Mesenchymal stem cell (in vitro differentiated cells and primary cell): ENCODE results near the gene RNF215.

ENCODE experiments used
- DNase-seq: peaks from one replicate; pipeline ENCODE4 v3.0.0-alpha.2; 2013
- H2AFZ ChIP-seq: one replicate; pipeline ENCODE4 v1.6.1; 2013; ENCODE audit warnings: low read depth, mild to moderate bottlenecking, control low read depth, inconsistent platforms, low read length, moderate library complexity
- H2AK5ac ChIP-seq: 2 replicates; pipeline ENCODE4 v1.6.1; 2013; ENCODE audit warnings: low read length, moderate library complexity, mild to moderate bottlenecking, inconsistent platforms; ENCODE audit not compliant: severe bottlenecking
- H2BK120ac ChIP-seq: one replicate; pipeline ENCODE4 v1.6.1; 2013; ENCODE audit warnings: low read depth, mild to moderate bottlenecking, inconsistent platforms, low read length, moderate library complexity
- H2BK12ac ChIP-seq, 2 experiments: one replicate each; pipeline ENCODE4 v1.6.1; 2013; ENCODE audit warnings: inconsistent platforms in 2 of 2, low read length in 2 of 2, mild to moderate bottlenecking in 2 of 2, moderate library complexity in 2 of 2, control low read depth in 1 of 2
- H2BK15ac ChIP-seq: one replicate; pipeline ENCODE4 v1.6.1; 2013; ENCODE audit warnings: mild to moderate bottlenecking, low read depth, inconsistent platforms; ENCODE audit not compliant: poor library complexity, severe bottlenecking
- H2BK5ac ChIP-seq: 2 replicates; pipeline ENCODE4 v1.6.1; 2013; ENCODE audit warnings: low read depth, mild to moderate bottlenecking, low read length, control low read depth, inconsistent platforms; ENCODE audit not compliant: poor library complexity, severe bottlenecking
- H3K14ac ChIP-seq, 2 experiments: one replicate each; pipeline ENCODE4 v1.6.1; 2013; ENCODE audit warnings: inconsistent platforms in 2 of 2, low read length in 2 of 2, control low read depth in 1 of 2, mild to moderate bottlenecking in 1 of 2, moderate library complexity in 1 of 2
- H3K18ac ChIP-seq, 2 experiments: one replicate each; pipeline ENCODE4 v1.6.1; 2013; ENCODE audit warnings: inconsistent platforms in 2 of 2, low read length in 2 of 2, control low read depth in 1 of 2, low read depth in 1 of 2, mild to moderate bottlenecking in 1 of 2
- H3K23ac ChIP-seq, 2 experiments: one replicate each; pipeline ENCODE4 v1.6.1; 2013; ENCODE audit warnings: inconsistent platforms in 2 of 2, low read length in 2 of 2, mild to moderate bottlenecking in 2 of 2, moderate library complexity in 2 of 2, control low read depth in 1 of 2
- H3K27ac ChIP-seq: 2 replicates; pipeline ENCODE4 v1.5.1; 2013; ENCODE audit warnings: mild to moderate bottlenecking, moderate library complexity, low read length, control low read depth, inconsistent platforms; ENCODE audit not compliant: poor library complexity, severe bottlenecking
- H3K27me3 ChIP-seq, 2 experiments: 2 replicates each; pipeline versions ENCODE4 v1.6.1 to v1.7.0; 2013; ENCODE audit warnings: low read length in 2 of 2, mild to moderate bottlenecking in 2 of 2, moderate library complexity in 2 of 2, control low read depth in 1 of 2, inconsistent platforms in 1 of 2; ENCODE audit not compliant: control insufficient read depth in 1 of 2, insufficient read depth in 1 of 2
- H3K36me3 ChIP-seq, 2 experiments: 2 replicates each; pipeline versions ENCODE4 v1.6.1 to v1.7.0; 2013; ENCODE audit warnings: low read length in 2 of 2, control low read depth in 1 of 2, inconsistent platforms in 1 of 2, low read depth in 1 of 2, mild to moderate bottlenecking in 1 of 2; ENCODE audit not compliant: insufficient read depth in 2 of 2, control insufficient read depth in 1 of 2
- H3K4ac ChIP-seq, 2 experiments: one replicate each; pipeline ENCODE4 v1.6.1; 2013; ENCODE audit warnings: inconsistent platforms in 2 of 2, low read length in 2 of 2, mild to moderate bottlenecking in 2 of 2, moderate library complexity in 2 of 2, control low read depth in 1 of 2, low read depth in 1 of 2
- H3K4me1 ChIP-seq: 2 replicates; pipeline ENCODE4 v1.6.1; 2013; ENCODE audit warnings: low read depth, low read length, control low read depth; ENCODE audit not compliant: control insufficient read depth, insufficient read depth
- H3K4me2 ChIP-seq: 2 replicates; pipeline ENCODE4 v1.6.1; 2013; ENCODE audit warnings: low read length, mild to moderate bottlenecking, inconsistent platforms; ENCODE audit not compliant: poor library complexity, severe bottlenecking
- H3K4me3 ChIP-seq, 2 experiments: 2 replicates each; pipeline versions ENCODE4 v1.5.1 to v1.7.0; 2013; ENCODE audit warnings: low read length in 2 of 2, mild to moderate bottlenecking in 2 of 2, control low read depth in 1 of 2, low read depth in 1 of 2; ENCODE audit not compliant: insufficient read depth in 1 of 2
- H3K79me1 ChIP-seq: replicated peaks from 2 replicates; pipeline ENCODE4 v1.6.1; 2013; ENCODE audit warnings: mild to moderate bottlenecking, control low read depth, low read length, inconsistent platforms; ENCODE audit not compliant: poor library complexity, severe bottlenecking
- H3K9ac ChIP-seq: 2 replicates; pipeline ENCODE4 v1.7.0; 2013; ENCODE audit warnings: mild to moderate bottlenecking, low read length, moderate library complexity
- H3K9me3 ChIP-seq: 2 replicates; pipeline ENCODE4 v1.7.0; 2013; ENCODE audit warnings: mild to moderate bottlenecking, low read length; ENCODE audit not compliant: control insufficient read depth
- H4K8ac ChIP-seq: one replicate; pipeline ENCODE4 v1.6.1; 2013; ENCODE audit warnings: inconsistent platforms, mild to moderate bottlenecking, low read length, moderate library complexity
- H4K91ac ChIP-seq: one replicate; pipeline ENCODE4 v1.6.1; 2013; ENCODE audit warnings: mild to moderate bottlenecking, low read length, inconsistent platforms
- WGBS: methylation state at CpG from one replicate; pipeline ENCODE4 v1.1.7; 2013; ENCODE audit warnings: mixed read lengths; 5-methylcytosine and 5-hydroxymethylcytosine counted together

RNF215 gene

DNA sequence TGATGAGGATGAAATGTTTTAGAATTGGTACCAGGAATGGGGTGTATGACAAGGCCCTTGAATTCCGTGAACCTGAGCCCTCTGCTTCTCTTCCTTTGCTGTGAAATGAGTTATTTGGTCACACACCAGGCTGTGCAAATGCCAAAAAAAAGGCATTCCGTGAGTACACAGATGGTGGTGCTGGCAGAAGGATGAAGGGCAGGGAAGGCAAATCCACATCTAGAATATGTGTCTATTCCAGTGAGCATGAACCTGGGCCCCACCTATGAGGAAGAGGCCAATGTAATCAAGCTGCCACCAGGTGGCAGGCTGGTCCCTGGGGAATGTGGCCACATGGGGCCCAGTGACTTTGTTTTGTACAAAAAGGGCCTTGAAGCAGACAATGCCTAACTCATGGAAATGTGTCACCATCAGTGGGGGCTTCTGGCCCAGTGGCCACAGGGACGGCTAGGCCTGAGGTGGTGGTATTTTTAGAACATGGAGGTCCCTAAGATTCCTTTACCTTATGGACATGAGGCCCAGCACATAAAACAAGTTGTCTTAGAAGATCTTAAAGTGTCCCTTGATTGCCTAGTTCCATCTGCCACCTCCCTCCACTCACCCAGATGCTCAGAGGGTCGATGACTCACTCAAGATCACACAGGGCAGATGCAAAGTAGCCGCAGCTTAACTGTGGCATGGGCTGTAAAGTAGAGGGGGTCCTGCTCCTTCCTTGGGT lies 3.9 kb upstream of the RNF215 start:
- H2AFZ ChIP-seq = no peak overlapping the region
- no peak overlapping the region for H2BK15ac ChIP-seq
- H3K23ac ChIP-seq = no peak overlapping the region
- no peaks in the 10 kb centered on the region for H3K27me3 ChIP-seq
- H4K8ac ChIP-seq = no peak overlapping the region
- H3K9ac ChIP-seq = no peak overlapping the region
- no peak overlapping the region for H3K18ac ChIP-seq
- peak overlapping the region; percentile 28 for H2AK5ac ChIP-seq
- H3K79me1 ChIP-seq = peaks cover 5% of the 10 kb centered on the region
- peaks cover 7% of the 10 kb centered on the region for H3K9me3 ChIP-seq
- H3K4me3 ChIP-seq = no peak overlapping the region
- H3K4ac ChIP-seq = no peak overlapping the region
- H2BK120ac ChIP-seq = no peak overlapping the region
- DNase-seq = peak; percentile 65
- no peak overlapping the region for H4K91ac ChIP-seq
- H3K4me1 ChIP-seq = peaks cover 29% of the 10 kb centered on the region
- no peak overlapping the region for H2BK5ac ChIP-seq
- H3K4me2 ChIP-seq = no peak overlapping the region
- no peak overlapping the region for H3K14ac ChIP-seq
- WGBS = 64% methylated on average over 4 of the region's 5 CpGs
- no peak overlapping the region for H2BK12ac ChIP-seq
- no peaks in the 10 kb centered on the region for H3K36me3 ChIP-seq
- no peak overlapping the region for H3K27ac ChIP-seq

DNA sequence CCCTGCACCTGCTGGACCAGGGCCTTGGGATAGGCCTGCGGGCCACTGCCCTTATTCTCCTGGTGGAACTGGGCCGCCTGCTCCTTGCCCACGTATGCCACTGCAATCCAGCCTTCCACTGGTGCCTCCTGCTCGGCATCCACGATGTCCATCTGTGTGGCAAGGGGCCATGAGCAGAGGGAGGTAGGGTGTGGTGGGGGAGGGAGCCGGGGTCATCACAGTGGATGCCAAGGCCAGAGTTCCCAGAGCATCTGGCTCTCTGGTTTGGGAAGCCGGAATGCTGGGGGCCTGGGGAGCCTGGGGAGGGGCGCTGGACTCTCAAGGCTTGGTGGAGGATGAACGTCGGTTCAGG lies 627 bp downstream of the RNF215 start:
- Histone ChIP-seq H3K4me3 (peak overlapping the region; percentile 84 to 85), H3K4ac (peak overlapping the region; percentile 43 to 63), H3K79me1 (peaks cover 25% of the 10 kb centered on the region), H4K91ac (no peak overlapping the region), H3K14ac (peak overlapping the region in 1 of 2 experiments; percentile 69), H3K18ac (peak overlapping the region; percentile 16 to 99), H3K4me2 (peak overlapping the region; percentile 85), H2AK5ac (no peak overlapping the region), H4K8ac (peak overlapping the region; percentile 0), H2AFZ (peak overlapping the region; percentile 19), H3K23ac (no peak overlapping the region), H3K9me3 (peaks cover 7% of the 10 kb centered on the region), H2BK15ac (no peak overlapping the region), H3K36me3 (peaks cover 24 to 34% of the 10 kb centered on the region in 2 experiments), H3K27me3 (no peaks in the 10 kb centered on the region), H2BK12ac (no peak overlapping the region), H3K4me1 (peaks cover 16% of the 10 kb centered on the region), H3K9ac (peak overlapping the region; percentile 89), H2BK120ac (peak overlapping the region; percentile 68), H2BK5ac (no peak overlapping the region), H3K27ac (no peak overlapping the region)
- WGBS = 35% methylated on average over 10 of the region's 10 CpGs
- no peak for DNase-seq

DNA sequence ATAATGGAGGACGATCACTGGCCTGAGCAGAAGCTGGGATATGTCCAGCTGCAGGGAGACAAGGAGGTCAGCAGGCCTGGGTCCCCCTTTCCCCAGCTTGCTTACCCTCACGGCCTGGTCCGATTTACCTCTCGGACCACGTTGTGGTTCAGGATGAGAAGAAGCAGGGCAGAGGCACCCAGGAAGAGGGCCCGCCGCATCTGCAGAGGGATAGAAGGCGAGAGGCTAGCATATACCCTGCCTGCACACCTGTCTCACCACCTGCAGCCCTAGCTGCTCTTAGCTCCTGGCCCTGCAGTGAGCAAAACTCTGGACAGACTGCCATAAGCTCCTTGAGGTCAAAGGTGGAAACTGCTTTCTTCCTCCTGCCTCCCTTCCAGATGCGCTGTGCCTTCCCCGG lies 1.3 kb downstream of the RNF215 start:
- Histone ChIP-seq H2AFZ (no peak overlapping the region), H2BK5ac (no peak overlapping the region), H3K27me3 (no peaks in the 10 kb centered on the region), H4K8ac (no peak overlapping the region), H2AK5ac (no peak overlapping the region), H3K4me1 (peaks cover 13% of the 10 kb centered on the region), H2BK15ac (no peak overlapping the region), H3K9ac (peak overlapping the region; percentile 89), H4K91ac (no peak overlapping the region), H3K36me3 (peaks cover 30 to 41% of the 10 kb centered on the region in 2 experiments), H3K4me3 (peak overlapping the region in 1 of 2 experiments; percentile 84), H2BK12ac (no peak overlapping the region), H2BK120ac (no peak overlapping the region), H3K4me2 (no peak overlapping the region), H3K14ac (no peak overlapping the region), H3K18ac (no peak overlapping the region), H3K79me1 (peaks cover 25% of the 10 kb centered on the region), H3K27ac (no peak overlapping the region), H3K9me3 (peaks cover 4% of the 10 kb centered on the region), H3K23ac (no peak overlapping the region), H3K4ac (no peak overlapping the region)
- WGBS = 92% methylated on average over 10 of the region's 10 CpGs
- no peak for DNase-seq

DNA sequence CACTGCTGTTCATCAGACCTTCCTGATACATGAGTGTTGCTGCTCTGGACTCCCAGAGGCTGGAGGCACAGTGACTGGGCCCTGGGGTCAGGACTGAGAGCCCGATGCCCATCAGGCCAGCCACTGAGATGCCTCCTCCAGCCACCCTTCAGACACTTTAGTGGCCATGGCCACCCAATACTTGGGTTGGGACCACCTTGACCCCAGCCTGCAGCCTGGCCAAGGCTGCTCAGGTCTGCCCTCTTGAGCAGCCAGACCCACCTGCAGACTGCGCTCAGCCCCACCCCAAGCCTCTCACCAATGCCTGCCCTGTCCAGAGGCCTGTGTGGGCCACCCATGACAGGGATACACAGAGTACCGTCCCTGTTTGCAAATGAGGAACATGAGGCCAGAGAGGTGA lies 4.2 kb downstream of the RNF215 start:
- no peaks in the 10 kb centered on the region for H3K27me3 ChIP-seq
- WGBS = 87% methylated on average over 3 of the region's 3 CpGs
- peaks cover 25% of the 10 kb centered on the region for H3K79me1 ChIP-seq
- DNase-seq = no peak
- no peak overlapping the region for H3K9ac ChIP-seq
- H2BK12ac ChIP-seq = no peak overlapping the region
- H3K36me3 ChIP-seq = peaks cover 54 to 62% of the 10 kb centered on the region in 2 experiments
- H3K4me3 ChIP-seq = no peak overlapping the region
- H2BK120ac ChIP-seq = no peak overlapping the region
- no peak overlapping the region for H2BK5ac ChIP-seq
- no peak overlapping the region for H3K18ac ChIP-seq
- H2AK5ac ChIP-seq = no peak overlapping the region
- H3K9me3 ChIP-seq = no peaks in the 10 kb centered on the region
- no peak overlapping the region for H3K27ac ChIP-seq
- no peak overlapping the region for H4K91ac ChIP-seq
- H2AFZ ChIP-seq = no peak overlapping the region
- peaks cover 15% of the 10 kb centered on the region for H3K4me1 ChIP-seq
- no peak overlapping the region for H2BK15ac ChIP-seq
- H3K4ac ChIP-seq = no peak overlapping the region
- H3K4me2 ChIP-seq = no peak overlapping the region
- H3K14ac ChIP-seq = no peak overlapping the region
- H4K8ac ChIP-seq = no peak overlapping the region
- H3K23ac ChIP-seq = no peak overlapping the region
